Right renal pelvis (tissue), 4 donors: ENCODE measurements around the gene PFDN1. TPM values are rescaled to one million over a fixed set of nuclear protein-coding genes. Genes with fewer than 3 reads are reported as not detected.
A peak's percentile ranks its signal among the peaks of the same experiment; 100 is the strongest.

Experiments used
- DNase-seq, 4 donors: peaks; one replicate each; pipeline ENCODE4 v3.0.0-alpha.2; 2013; ENCODE audit warnings: low read depth in 4 of 4, low spot score in 3 of 4, missing footprints in 1 of 4
- polyA plus RNA-seq, 4 donors: library from polyadenylated mRNA; unstranded; fragments of 120-200 nt; gene quantifications; one replicate each; pipeline ENCODE4 v1.2.1, GENCODE V29; 2013; ENCODE audit not compliant: insufficient read length in 4 of 4

Gene PFDN1
- polyA plus RNA-seq, 4 donors, result 89.3 to 109 (median 104) TPM

GRCh38 chr5:140262221-140262620, 40.7 kb downstream of the PFDN1 start:
- DNase-seq, result no peak

DNA sequence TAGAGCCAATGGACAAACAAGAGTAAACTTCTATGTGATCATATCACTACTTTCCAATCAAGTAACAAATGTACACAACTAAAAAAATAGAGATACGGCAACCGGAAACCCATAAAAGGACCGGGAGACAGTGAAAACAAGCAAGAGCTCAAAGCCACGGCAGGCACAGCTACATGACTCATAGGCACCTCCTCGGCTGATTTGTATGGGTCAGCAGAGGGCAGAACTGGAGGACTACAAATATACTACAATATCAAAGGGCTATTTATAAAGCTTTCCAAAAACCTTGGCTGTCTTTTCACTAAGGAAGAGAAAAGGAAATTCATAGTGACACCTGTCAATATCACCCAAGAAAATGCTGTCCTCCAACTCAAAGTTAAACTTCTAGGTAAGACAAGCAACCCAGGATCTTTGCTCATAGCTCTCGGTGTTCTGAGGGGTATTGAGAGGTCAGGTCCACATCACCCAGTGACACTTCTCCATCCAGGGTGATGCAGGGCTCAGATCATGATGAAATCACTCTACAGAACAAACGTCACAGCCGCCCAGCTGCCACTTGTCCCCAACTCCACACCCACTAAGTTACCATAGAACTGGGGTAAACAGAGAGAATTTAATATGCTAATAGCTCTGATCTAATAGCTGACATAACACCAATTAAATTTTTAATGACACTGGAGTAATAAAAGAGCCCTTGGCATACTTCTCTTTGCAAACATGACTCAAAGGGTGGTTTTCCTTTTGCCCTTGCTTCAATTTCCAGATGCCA, 41.3 kb downstream of the PFDN1 start:
- no peak for DNase-seq

DNA sequence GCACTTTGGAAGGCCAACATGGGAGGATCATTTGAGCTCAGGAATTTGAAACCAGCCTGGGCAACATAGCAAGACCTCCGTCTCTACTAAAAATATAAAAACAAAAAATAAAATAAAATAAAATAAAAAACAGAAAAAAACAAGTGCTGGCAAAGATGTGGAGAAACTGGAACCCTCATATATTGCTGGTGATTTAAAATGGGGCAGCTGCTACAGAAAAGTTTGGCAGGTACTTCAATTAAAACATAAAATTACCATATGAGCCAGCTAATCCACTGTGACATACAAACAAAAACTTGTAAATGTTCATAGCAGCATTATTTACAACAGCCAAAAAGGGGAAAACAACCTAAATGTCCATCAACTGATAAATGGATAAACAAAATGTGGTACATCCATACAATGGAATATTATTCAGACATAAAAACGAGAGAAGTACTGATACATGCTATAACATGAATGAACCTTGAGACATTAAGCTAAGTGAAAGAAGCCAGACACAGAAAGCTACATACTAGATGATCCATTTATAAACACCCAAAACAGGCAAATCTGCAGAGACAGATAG, 42.7 kb downstream of the PFDN1 start:
- no peak for DNase-seq

GRCh38 chr5:140259500-140259899, 43.4 kb downstream of the PFDN1 start:
- DNase-seq, result no peak

- DNase-seq, result no peak
Measured at GRCh38 chr5:140258873-140259272, 44.0 kb downstream of the PFDN1 start.

GRCh38 chr5:140258016-140258415, 44.9 kb downstream of the PFDN1 start:
- no peak for DNase-seq

DNA sequence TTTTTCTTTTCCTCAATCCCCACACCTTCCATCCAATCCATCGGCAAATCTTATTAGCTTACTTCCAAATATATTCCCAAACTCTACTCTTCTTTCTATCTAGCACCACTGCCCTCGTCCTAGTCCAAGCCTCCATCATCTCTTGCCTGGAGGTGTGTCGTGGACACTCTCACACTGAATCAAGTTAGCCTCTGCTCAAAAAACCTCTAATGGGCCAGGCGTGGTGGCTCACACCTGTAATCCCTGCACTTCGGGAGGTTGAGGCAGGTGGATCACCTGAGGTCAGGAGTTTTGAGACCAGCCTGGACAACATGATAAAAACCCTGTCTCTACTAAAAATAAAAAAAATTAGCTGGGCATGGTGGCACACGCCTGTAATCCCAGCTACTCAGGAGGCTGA, 46.2 kb downstream of the PFDN1 start:
- DNase-seq, result no peak

- DNase-seq, result no peak
Measured at GRCh38 chr5:140255460-140256157, 47.3 kb downstream of the PFDN1 start.

- DNase-seq, result no peak
Measured at GRCh38 chr5:140253985-140254384, 48.9 kb downstream of the PFDN1 start.

DNA sequence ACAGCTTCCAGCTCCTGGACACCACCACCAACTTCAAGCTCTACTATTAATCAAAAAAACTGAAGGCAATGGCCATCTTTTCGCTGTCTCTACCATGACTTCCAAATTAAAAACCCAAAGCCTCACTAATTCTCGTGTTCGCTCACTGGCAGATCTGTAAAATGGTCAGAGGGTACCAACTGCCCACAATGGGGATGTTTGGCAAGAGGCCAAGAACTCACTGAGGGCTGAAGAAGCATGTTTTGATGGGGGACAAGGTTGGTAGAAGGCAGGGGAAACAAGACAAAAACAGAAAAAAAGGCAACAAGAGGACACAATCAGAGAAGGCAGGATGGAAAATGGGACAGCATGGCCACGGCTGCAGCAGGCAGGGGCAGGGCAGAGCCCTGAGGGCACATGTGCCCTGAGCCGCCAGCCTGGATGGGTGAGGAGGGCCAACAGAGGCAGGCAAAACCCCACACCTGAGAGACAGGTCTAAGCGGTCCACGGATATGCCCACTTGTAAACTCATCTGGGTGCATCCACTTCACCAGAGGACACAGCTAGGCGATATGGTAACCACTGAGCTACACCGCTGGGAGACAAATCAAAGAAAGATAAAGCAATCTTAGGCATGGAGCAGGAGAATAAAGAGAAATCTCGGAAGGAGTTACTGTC, 50.3 kb downstream of the PFDN1 start:
- DNase-seq, result no peak

DNA sequence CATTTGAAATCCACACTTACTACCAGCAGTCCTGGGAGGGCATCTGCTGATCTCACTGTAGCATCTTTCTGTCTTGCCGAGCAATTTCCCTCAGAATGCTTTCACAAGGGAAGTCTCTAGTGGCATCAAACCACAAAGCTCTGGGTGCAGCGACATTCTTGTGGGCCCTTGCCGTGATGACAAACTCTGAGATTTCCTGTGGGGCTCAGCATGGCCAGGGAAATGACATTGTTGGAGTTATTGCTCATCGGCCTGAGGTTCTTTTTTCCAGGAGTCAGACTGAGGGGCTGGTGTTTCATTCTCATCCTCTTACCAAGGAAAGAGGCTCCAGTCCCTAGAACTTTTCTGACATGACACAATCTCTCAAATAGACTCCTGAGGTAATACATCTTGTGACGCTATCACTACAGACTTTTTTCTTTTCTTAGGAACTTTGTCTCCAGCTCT, 51.4 kb downstream of the PFDN1 start:
- DNase-seq, result no peak

DNA sequence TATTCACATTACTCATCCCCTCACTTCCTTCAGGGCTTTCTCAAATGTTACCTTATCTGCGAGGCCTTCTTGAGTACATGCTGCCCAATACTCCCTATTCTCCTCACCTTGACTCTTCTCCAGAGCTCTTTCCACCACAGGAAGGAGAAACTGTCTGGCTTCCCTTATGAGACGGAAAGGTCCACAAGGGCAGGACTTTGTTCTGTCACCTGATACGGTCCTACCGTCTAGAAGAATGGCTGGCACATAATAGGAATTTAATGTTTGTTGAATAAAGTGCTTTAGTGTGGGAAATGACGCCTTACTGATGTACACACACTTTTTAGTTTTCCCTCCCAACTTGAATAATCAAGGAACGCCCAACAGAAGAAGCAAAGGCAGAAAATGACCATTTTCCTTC, 52.5 kb downstream of the PFDN1 start:
- no peak for DNase-seq

GRCh38 chr5:140249536-140249935, 53.4 kb downstream of the PFDN1 start:
- no peak for DNase-seq

- DNase-seq, result no peak
Measured at GRCh38 chr5:140248414-140248813, 54.5 kb downstream of the PFDN1 start.

DNA sequence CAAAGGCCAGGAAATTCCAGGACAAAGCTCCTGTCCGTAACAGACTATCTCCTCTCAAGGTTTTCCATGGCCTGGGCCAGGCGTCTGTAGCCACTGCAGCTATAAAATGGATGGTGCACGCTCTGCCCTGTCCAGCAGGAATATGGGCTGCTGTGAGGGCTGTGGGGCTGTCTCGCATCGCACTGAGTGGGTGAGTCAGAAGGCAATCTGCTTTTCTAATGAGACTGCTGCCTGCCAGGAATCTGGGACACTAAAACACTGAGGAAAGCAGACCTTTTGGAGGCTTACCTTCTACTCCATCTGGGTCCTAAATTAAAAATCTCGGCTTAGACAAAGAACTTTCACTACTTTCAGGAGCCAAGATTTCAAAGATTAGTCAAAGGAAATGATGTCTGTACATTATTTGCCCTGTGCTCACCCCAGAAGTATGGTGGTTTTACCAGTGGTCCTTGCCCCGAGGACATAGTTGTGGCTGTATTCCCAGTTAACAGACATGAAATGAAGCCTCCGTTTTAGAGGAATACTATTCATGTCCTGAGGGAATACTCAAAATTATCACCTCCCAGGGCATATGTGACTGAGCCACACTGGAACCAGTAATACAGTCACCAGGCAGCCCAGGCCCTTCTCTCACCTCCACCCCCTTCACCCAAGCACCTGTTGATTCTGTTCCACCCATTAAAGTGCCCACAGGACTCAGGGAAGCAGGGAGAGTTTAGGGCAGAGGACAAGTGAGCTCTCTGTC, 56.4 kb downstream of the PFDN1 start:
- no peak for DNase-seq

DNA sequence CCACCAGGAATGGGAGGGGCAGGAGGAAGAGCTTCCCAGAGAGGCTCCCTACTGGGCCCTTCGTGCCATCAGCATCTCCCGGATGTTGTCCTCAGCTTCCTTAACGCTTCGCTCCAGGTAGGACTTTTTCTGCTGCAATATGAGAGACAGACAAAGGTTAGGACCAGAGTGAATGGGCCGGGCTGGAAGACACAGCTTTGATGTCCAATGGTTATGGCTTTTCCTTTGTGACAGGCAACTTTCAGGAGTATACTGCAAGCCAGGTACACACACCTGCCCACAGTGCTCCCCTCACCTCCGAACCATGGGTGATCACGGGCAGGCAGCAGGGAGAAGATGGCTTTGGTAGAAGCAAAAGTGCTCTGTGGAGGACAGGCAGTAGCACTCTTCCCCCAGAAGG, 57.0 kb downstream of the PFDN1 start:
- no peak for DNase-seq

- no peak for DNase-seq
Measured at GRCh38 chr5:140245341-140245740, 57.6 kb downstream of the PFDN1 start.

- peak; percentile 66 to 81 (median 74) for DNase-seq
Measured at GRCh38 chr5:140244525-140245025, 58.3 kb downstream of the PFDN1 start.

GRCh38 chr5:140243706-140244250, 59.1 kb downstream of the PFDN1 start:
- no peak for DNase-seq
